CD14-positive monocyte (primary cell): ENCODE measurements around the gene SLIT1. TPM values are rescaled to one million over a fixed set of nuclear protein-coding genes. Genes with fewer than 3 reads are reported as not detected.

Experiments
- DNase-seq, 3 donors: peaks; one replicate each; pipeline ENCODE4 v3.0.0-alpha.2; 2011 to 2022
- H2AFZ ChIP-seq: 2 replicates; pipeline ENCODE4 v1.6.0; 2012; ENCODE audit warnings: mild to moderate bottlenecking, low read depth, low read length, inconsistent platforms; ENCODE audit not compliant: insufficient read depth, poor library complexity, severe bottlenecking
- H3K27ac ChIP-seq, 2 donors: 1 replicate in 1 of 2; 2 replicates in 1 of 2; pipeline ENCODE4 v1.5.1; 2012 to 2013; ENCODE audit warnings: low read length in 2 of 2, control low read depth in 1 of 2, inconsistent platforms in 1 of 2, low read depth in 1 of 2, mild to moderate bottlenecking in 1 of 2
- H3K27me3 ChIP-seq, 2 donors: one replicate each; pipeline versions ENCODE4 v1.6.0 to v1.6.1; 2011 to 2013; ENCODE audit warnings: low read length in 2 of 2; ENCODE audit not compliant: control insufficient read depth in 2 of 2, insufficient read depth in 2 of 2
- H3K36me3 ChIP-seq, 2 donors: replicated peaks in 1 of 2; 1 replicate in 1 of 2; 2 replicates in 1 of 2; pipeline versions ENCODE4 v1.5.1 to v1.6.1; 2012 to 2013; ENCODE audit warnings: low read length in 2 of 2, control low read depth in 1 of 2, inconsistent platforms in 1 of 2, mild to moderate bottlenecking in 1 of 2; ENCODE audit not compliant: insufficient read depth in 2 of 2, control insufficient read depth in 1 of 2
- H3K4me1 ChIP-seq, 2 donors: 1 replicate in 1 of 2; 2 replicates in 1 of 2; pipeline versions ENCODE4 v1.5.1 to v1.6.1; 2012 to 2013; ENCODE audit warnings: low read length in 2 of 2, control low read depth in 1 of 2, inconsistent platforms in 1 of 2, mild to moderate bottlenecking in 1 of 2, moderate library complexity in 1 of 2; ENCODE audit not compliant: insufficient read depth in 2 of 2, control insufficient read depth in 1 of 2
- H3K4me2 ChIP-seq: replicated peaks from 2 replicates; pipeline ENCODE3; 2012; ENCODE audit warnings: low read length, moderate library complexity, mild to moderate bottlenecking; ENCODE audit not compliant: poor library complexity, severe bottlenecking; ENCODE audit errors: extremely low read depth
- H3K4me3 ChIP-seq, 3 experiments: fragments of 200-600 bp in 1 of 3; sonication (generic) in 1 of 3; replicated peaks in 1 of 3; 1 replicate in 2 of 3; 2 replicates in 1 of 3; pipeline ENCODE4 v1.5.1; 2011 to 2013; ENCODE audit warnings: low read length in 3 of 3, mild to moderate bottlenecking in 3 of 3, control low read depth in 2 of 3, low read depth in 2 of 3, inconsistent platforms in 1 of 3, moderate library complexity in 1 of 3
- H3K79me2 ChIP-seq: 2 replicates; pipeline ENCODE4 v1.6.0; 2012; ENCODE audit warnings: mild to moderate bottlenecking, control low read depth, inconsistent platforms, low read length, moderate library complexity; ENCODE audit not compliant: insufficient read depth
- H3K9ac ChIP-seq: 2 replicates; pipeline ENCODE4 v1.6.0; 2017; ENCODE audit warnings: low read length, mild to moderate bottlenecking; ENCODE audit not compliant: insufficient read depth, poor library complexity, severe bottlenecking
- H3K9me3 ChIP-seq, 2 donors: replicated peaks in 1 of 2; 1 replicate in 1 of 2; 2 replicates in 1 of 2; pipeline versions ENCODE4 v1.5.1 to v1.6.1; 2012 to 2013; ENCODE audit warnings: low read length in 2 of 2, control low read depth in 1 of 2; ENCODE audit not compliant: control insufficient read depth in 1 of 2, insufficient read depth in 1 of 2
- H4K20me1 ChIP-seq: 2 replicates; pipeline ENCODE4 v1.6.0; 2012; ENCODE audit warnings: mild to moderate bottlenecking, low read length, control low read depth, moderate library complexity; ENCODE audit not compliant: insufficient read depth
- H3K27ac Mint-ChIP-seq, 7 donors: one replicate each; pipeline ENCODE4 v1.8.0; 2020; ENCODE audit warnings: mild to moderate bottlenecking in 7 of 7, mixed read lengths in 7 of 7, moderate library complexity in 6 of 7, inconsistent platforms in 2 of 7
- H3K27me3 Mint-ChIP-seq, 3 donors: one replicate each; pipeline ENCODE4 v1.8.0; 2021 to 2022; ENCODE audit warnings: low read depth in 3 of 3, mild to moderate bottlenecking in 3 of 3, mixed read lengths in 3 of 3, moderate library complexity in 3 of 3, inconsistent platforms in 1 of 3
- H3K36me3 Mint-ChIP-seq, 2 donors: one replicate each; pipeline ENCODE4 v1.8.0; 2020; ENCODE audit warnings: mixed read lengths in 2 of 2, inconsistent platforms in 1 of 2, mild to moderate bottlenecking in 1 of 2
- H3K4me1 Mint-ChIP-seq: one replicate; pipeline ENCODE4 v1.8.0; 2020; ENCODE audit warnings: mild to moderate bottlenecking, mixed read lengths
- H3K4me3 Mint-ChIP-seq, 2 donors: one replicate each; pipeline ENCODE4 v1.8.0; 2020; ENCODE audit warnings: mild to moderate bottlenecking in 2 of 2, mixed read lengths in 2 of 2, moderate library complexity in 1 of 2
- H3K9me3 Mint-ChIP-seq, 7 donors: one replicate each; pipeline ENCODE4 v1.8.0; 2020 to 2022; ENCODE audit warnings: mixed read lengths in 7 of 7, mild to moderate bottlenecking in 6 of 7, moderate library complexity in 6 of 7, inconsistent platforms in 2 of 7
- CTCF ChIP-seq: fragments of 200-600 bp; IDR thresholded peaks from one replicate; pipeline ENCODE4 v1.8.0; 2022; ENCODE audit warnings: antibody characterized with exemption, mild to moderate bottlenecking
- WGBS: methylation state at CpG from one replicate; pipeline ENCODE4 v1.1.5; 2013; ENCODE audit warnings: missing lambda C conversion rate; ENCODE audit not compliant: insufficient coverage; 5-methylcytosine and 5-hydroxymethylcytosine counted together
- intact Hi-C, 2 donors: fragments of 100-400 bp; cut with micrococcal nuclease; formaldehyde crosslinking; loops; one replicate each; pipeline versions ENCODE4 v1.15.0 to v1.15.1; 2023
- polyA plus RNA-seq, 3 donors: library from polyadenylated mRNA; depleted of rRNA in 1 of 3; unstranded in 2 of 3; stranded (reverse) in 1 of 3; fragments of 300-500 nt in 2 of 3; fragments of >200 nt in 1 of 3; fragmentation: Illumina TruSeq in 2 of 3; gene quantifications; 1 replicate in 2 of 3; 2 replicates in 1 of 3; pipeline ENCODE4 v1.2.3, GENCODE V29; 2012 to 2021

The SLIT1 gene
- polyA plus RNA-seq, 3 donors: 0.05 to 0.81 (median 0.16) TPM

DNA sequence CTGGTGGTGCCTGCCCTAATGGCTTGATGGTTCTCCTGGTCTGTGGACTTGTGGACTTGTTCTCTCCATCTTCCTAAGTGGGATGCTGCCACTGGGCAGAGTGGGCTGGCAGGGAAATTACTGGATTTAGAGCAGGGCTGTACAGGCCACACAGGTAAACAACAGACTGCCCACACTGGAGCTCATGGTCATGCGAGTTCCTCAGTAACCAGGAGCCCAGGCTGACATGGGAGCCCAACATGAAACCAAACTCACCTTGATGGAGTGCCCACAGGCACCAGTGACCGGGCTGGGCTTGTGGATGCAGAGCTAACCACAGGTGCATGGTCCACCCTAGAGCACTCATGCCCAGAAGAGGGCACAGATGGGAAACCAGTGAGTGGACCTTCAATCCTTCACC is 116.7 kb downstream of the SLIT1 start:
- DNase-seq: no peak
- intact Hi-C loops: no loop called here
- 100% methylated on average over 2 of the region's 2 CpGs for WGBS
- Histone ChIP-seq H3K4me2 (no peak overlapping the region), H3K9ac (no peak overlapping the region), H2AFZ (no peak overlapping the region), H4K20me1 (no peaks in the 10 kb centered on the region), H3K4me3 (no peak overlapping the region), H3K27me3 (no peaks in the 10 kb centered on the region), H3K27ac (no peak overlapping the region), H3K4me1 (no peaks in the 10 kb centered on the region), H3K9me3 (peaks cover 7 to 10% of the 10 kb centered on the region in 2 donors), H3K79me2 (no peaks in the 10 kb centered on the region), H3K36me3 (no peaks in the 10 kb centered on the region)
- H3K27ac Mint-ChIP-seq: no peak overlapping the region
- H3K9me3 Mint-ChIP-seq: peaks cover 9 to 15% (median 11%) of the 10 kb centered on the region in 7 donors
- no peaks in the 10 kb centered on the region for H3K4me1 Mint-ChIP-seq
- H3K27me3 Mint-ChIP-seq: peaks cover 8 to 12% (median 10%) of the 10 kb centered on the region in 3 donors
- H3K4me3 Mint-ChIP-seq: no peak overlapping the region
- H3K36me3 Mint-ChIP-seq: no peaks in the 10 kb centered on the region
- TF ChIP-seq CTCF: no peak

DNA sequence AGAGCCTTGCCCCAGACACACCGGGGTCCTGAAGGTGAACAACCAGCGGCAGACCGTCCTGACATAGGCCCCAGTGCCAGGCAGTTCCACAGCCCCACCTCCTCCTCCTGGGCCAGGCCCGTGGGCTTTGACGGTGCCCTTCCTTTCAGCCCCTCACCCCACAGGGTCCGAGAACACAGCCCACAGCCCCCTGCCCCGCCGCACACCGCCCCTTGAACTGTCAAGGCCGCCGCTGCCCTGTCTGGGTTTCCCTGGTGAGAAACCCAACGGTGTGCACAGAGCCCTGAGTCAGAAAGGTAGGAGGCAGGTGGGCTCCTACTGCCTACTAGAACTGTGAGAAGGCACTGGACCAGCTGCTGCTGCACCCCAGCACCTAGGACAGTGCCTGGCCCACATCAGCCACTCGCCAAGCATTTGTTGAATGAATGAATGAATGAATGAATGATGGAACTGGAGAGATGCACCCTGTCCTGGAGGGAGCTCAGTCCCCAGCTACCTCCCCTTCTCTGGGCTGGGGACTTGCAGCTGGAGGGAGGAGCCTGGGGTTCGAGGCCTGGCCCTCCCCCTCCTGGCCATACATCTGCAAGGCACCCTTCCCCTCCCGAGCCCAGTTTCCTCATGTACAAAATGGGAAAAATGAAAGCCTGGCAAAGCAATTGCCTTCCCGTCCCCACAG is 117.9 kb downstream of the SLIT1 start:
- Mint-ChIP-seq H3K4me3 (no peak overlapping the region), H3K4me1 (no peaks in the 10 kb centered on the region), H3K36me3 (no peaks in the 10 kb centered on the region), H3K9me3 (peaks cover 9 to 15% (median 11%) of the 10 kb centered on the region in 7 donors), H3K27me3 (peaks cover 4 to 10% (median 8%) of the 10 kb centered on the region in 3 donors), H3K27ac (no peak overlapping the region)
- TF ChIP-seq CTCF: no peak
- Histone ChIP-seq H3K36me3 (no peaks in the 10 kb centered on the region), H3K79me2 (no peaks in the 10 kb centered on the region), H3K4me2 (no peak overlapping the region), H3K27me3 (no peaks in the 10 kb centered on the region), H3K4me1 (no peaks in the 10 kb centered on the region), H2AFZ (no peak overlapping the region), H3K4me3 (no peak overlapping the region), H3K9me3 (peaks cover 7 to 10% of the 10 kb centered on the region in 2 donors), H4K20me1 (no peaks in the 10 kb centered on the region), H3K9ac (no peak overlapping the region), H3K27ac (no peak overlapping the region)
- intact Hi-C loops: no loop called here
- DNase-seq: no peak
- 92% methylated on average over 10 of the region's 16 CpGs for WGBS
